Glutamatergic neuron (in vitro differentiated cells): ENCODE measurements around the gene NAPEPLD. TPM values are rescaled to one million over a fixed set of nuclear protein-coding genes. Genes with fewer than 3 reads are reported as not detected.
"Not testable (repeated sequence)": the region's sequence is repeated elsewhere in the genome, so short reads cannot be mapped to it uniquely, and the experiment has no call there.

Experiments
- DNase-seq: peaks from one replicate; pipeline ENCODE4 v3.0.0; 2022
- H3K27ac Mint-ChIP-seq: one replicate; pipeline ENCODE4 v1.8.0; 2020; ENCODE audit warnings: mild to moderate bottlenecking, mixed read lengths, inconsistent platforms; ENCODE audit not compliant: unreplicated experiment
- H3K27me3 Mint-ChIP-seq: one replicate; pipeline ENCODE4 v1.8.0; 2020; ENCODE audit warnings: mild to moderate bottlenecking, moderate library complexity, mixed read lengths, inconsistent platforms; ENCODE audit not compliant: unreplicated experiment
- H3K36me3 Mint-ChIP-seq: one replicate; pipeline ENCODE4 v1.8.0; 2020; ENCODE audit warnings: mild to moderate bottlenecking, mixed read lengths, inconsistent platforms; ENCODE audit not compliant: unreplicated experiment
- H3K4me1 Mint-ChIP-seq: one replicate; pipeline ENCODE4 v1.8.0; 2020; ENCODE audit warnings: mild to moderate bottlenecking, low read depth, mixed read lengths, inconsistent platforms; ENCODE audit not compliant: unreplicated experiment
- H3K4me3 Mint-ChIP-seq: one replicate; pipeline ENCODE4 v1.8.0; 2020; ENCODE audit warnings: mild to moderate bottlenecking, mixed read lengths, inconsistent platforms; ENCODE audit not compliant: unreplicated experiment
- H3K9me3 Mint-ChIP-seq: one replicate; pipeline ENCODE4 v1.8.0; 2020; ENCODE audit warnings: mild to moderate bottlenecking, moderate library complexity, mixed read lengths, inconsistent platforms; ENCODE audit not compliant: unreplicated experiment
- CTCF ChIP-seq: fragments of 200-600 bp; sonication (generic); IDR thresholded peaks from one replicate; pipeline ENCODE4 v1.5.0; 2021; ENCODE audit not compliant: partially characterized antibody, unreplicated experiment
- long read RNA-seq: library from polyadenylated mRNA; unstranded; transcript quantifications from one replicate; pipeline ENCODE4 v2.0.0, GENCODE V29; 2020; ENCODE audit not compliant: unreplicated experiment
- total RNA-seq: library from RNA; stranded (reverse); fragmentation: NEBNext Ultra II Directional; extraction: Animal tissue kit (Norgen Biotek cat#: 25700); gene quantifications from one replicate; pipeline ENCODE4 v1.2.1, GENCODE V29; 2021; ENCODE audit not compliant: unreplicated experiment

NAPEPLD gene
- 6.5 TPM for total RNA-seq
- long read RNA-seq, partial matches to known transcripts, result 0 of 1 reads
- long read RNA-seq, other reads (novel, unspliced or antisense), result 0 of 1 reads

- peaks cover 15% of the 10 kb centered on the region for H3K4me1 Mint-ChIP-seq
- peaks cover 4% of the 10 kb centered on the region for H3K27me3 Mint-ChIP-seq
- H3K4me3 Mint-ChIP-seq, result peak within 1 kb of the TSS; percentile 94
- TF ChIP-seq CTCF, result no peak
- DNase-seq, result peak; percentile 79
- H3K9me3 Mint-ChIP-seq, result peaks cover 7% of the 10 kb centered on the region
- no peaks in the 10 kb centered on the region for H3K36me3 Mint-ChIP-seq
- H3K27ac Mint-ChIP-seq, result peak within 1 kb of the TSS; percentile 95
Measured at GRCh38 chr7:103148994-103149807, at the start of gene NAPEPLD. Gene NAPEPLD (minus strand): TSS chr7:103149099. CDS start chr7:103128776, 20,323 bp downstream.

- H3K4me1 Mint-ChIP-seq, result not testable (repeated sequence)
Measured at GRCh38 chr7:103198079-103198478, 49.2 kb upstream of the NAPEPLD start.

GRCh38 chr7:103195364-103195763 is 46.5 kb upstream of the NAPEPLD start:
- not testable (repeated sequence) for H3K27me3 Mint-ChIP-seq, H3K4me1 Mint-ChIP-seq, H3K27ac Mint-ChIP-seq, H3K4me3 Mint-ChIP-seq, H3K36me3 Mint-ChIP-seq, DNase-seq, H3K9me3 Mint-ChIP-seq

More at GRCh38 chr7:103198079-103198478, 49.2 kb upstream of the NAPEPLD start:
- H3K9me3 Mint-ChIP-seq, H3K36me3 Mint-ChIP-seq, H3K27ac Mint-ChIP-seq, H3K4me3 Mint-ChIP-seq, H3K27me3 Mint-ChIP-seq: not testable (repeated sequence)
- DNase-seq, result peak; percentile 18

GRCh38 chr7:103172415-103173146 is 23.7 kb upstream of the NAPEPLD start:
- DNase-seq, H3K27me3 Mint-ChIP-seq, H3K9me3 Mint-ChIP-seq, H3K36me3 Mint-ChIP-seq, H3K27ac Mint-ChIP-seq, H3K4me3 Mint-ChIP-seq, H3K4me1 Mint-ChIP-seq: not testable (repeated sequence)

GRCh38 chr7:103171695-103172414 is 23.0 kb upstream of the NAPEPLD start:
- not testable (repeated sequence) for H3K27ac Mint-ChIP-seq, DNase-seq, H3K4me3 Mint-ChIP-seq, H3K9me3 Mint-ChIP-seq, H3K36me3 Mint-ChIP-seq, H3K4me1 Mint-ChIP-seq, H3K27me3 Mint-ChIP-seq

- not testable (repeated sequence) for H3K4me1 Mint-ChIP-seq, H3K4me3 Mint-ChIP-seq, H3K36me3 Mint-ChIP-seq, H3K27me3 Mint-ChIP-seq, H3K9me3 Mint-ChIP-seq, H3K27ac Mint-ChIP-seq, DNase-seq
Measured at GRCh38 chr7:103166921-103167544, 18.1 kb upstream of the NAPEPLD start.

GRCh38 chr7:103163087-103163825 is 14.4 kb upstream of the NAPEPLD start:
- not testable (repeated sequence) for H3K27me3 Mint-ChIP-seq, H3K27ac Mint-ChIP-seq, H3K4me3 Mint-ChIP-seq, H3K36me3 Mint-ChIP-seq, H3K4me1 Mint-ChIP-seq, H3K9me3 Mint-ChIP-seq, DNase-seq

- not testable (repeated sequence) for H3K9me3 Mint-ChIP-seq, H3K36me3 Mint-ChIP-seq, H3K27me3 Mint-ChIP-seq, H3K4me1 Mint-ChIP-seq, H3K4me3 Mint-ChIP-seq, H3K27ac Mint-ChIP-seq, DNase-seq
Measured at GRCh38 chr7:103162641-103163040, 13.7 kb upstream of the NAPEPLD start.

GRCh38 chr7:103161998-103162616 is 13.2 kb upstream of the NAPEPLD start:
- H3K4me1 Mint-ChIP-seq, H3K9me3 Mint-ChIP-seq, H3K36me3 Mint-ChIP-seq: not testable (repeated sequence)

GRCh38 chr7:103159072-103159471 is 10.2 kb upstream of the NAPEPLD start:
- DNase-seq, H3K4me1 Mint-ChIP-seq, H3K36me3 Mint-ChIP-seq, H3K27ac Mint-ChIP-seq, H3K9me3 Mint-ChIP-seq, H3K4me3 Mint-ChIP-seq, H3K27me3 Mint-ChIP-seq: not testable (repeated sequence)

More at GRCh38 chr7:103161998-103162616, 13.2 kb upstream of the NAPEPLD start:
- not testable (repeated sequence) for H3K4me3 Mint-ChIP-seq, H3K27me3 Mint-ChIP-seq, H3K27ac Mint-ChIP-seq, DNase-seq
